GM23338 (cell line): ENCODE results near the gene PRAC1. TPM values are rescaled to one million over a fixed set of nuclear protein-coding genes. Genes with fewer than 3 reads are reported as not detected.

Source experiments
- ATAC-seq: fragments of 200-7000 bp; cut with Tn5 transposase; 3 replicates; pipeline ENCODE4 v1.9.1; 2020
- DNase-seq: peaks from one replicate; pipeline ENCODE4 v3.0.0-alpha.2; 2015; ENCODE audit warnings: low spot score
- H2AFZ ChIP-seq: fragments of 200-600 bp; sonication (generic); 2 replicates; pipeline ENCODE4 v1.8.0; 2016; ENCODE audit warnings: antibody characterized with exemption, mild to moderate bottlenecking, moderate library complexity
- H3F3A ChIP-seq: fragments of 200-600 bp; sonication (generic); replicated peaks from 2 replicates; pipeline ENCODE4 v1.8.0; 2017; ENCODE audit warnings: antibody characterized with exemption, mixed run types, low read depth
- H3K27ac ChIP-seq: fragments of 200-600 bp; sonication (generic); 2 replicates; pipeline ENCODE4 v1.6.1; 2016; ENCODE audit warnings: low read depth
- H3K27me3 ChIP-seq: fragments of 200-600 bp; sonication (generic); 2 replicates; pipeline ENCODE4 v1.8.0; 2016; ENCODE audit warnings: mild to moderate bottlenecking, mixed run types, moderate library complexity; ENCODE audit not compliant: insufficient read depth
- H3K36me3 ChIP-seq: fragments of 200-600 bp; sonication (generic); 2 replicates; pipeline ENCODE4 v1.8.0; 2016; ENCODE audit warnings: mild to moderate bottlenecking; ENCODE audit not compliant: insufficient read depth
- H3K4me1 ChIP-seq: fragments of 200-600 bp; sonication (generic); 2 replicates; pipeline ENCODE4 v1.8.0; 2016; ENCODE audit warnings: mild to moderate bottlenecking, moderate library complexity; ENCODE audit not compliant: insufficient read depth
- H3K4me2 ChIP-seq: fragments of 200-600 bp; sonication (generic); 2 replicates; pipeline ENCODE4 v1.7.1; 2017; ENCODE audit warnings: mixed run types
- H3K4me3 ChIP-seq: fragments of 200-600 bp; sonication (generic); 2 replicates; pipeline ENCODE4 v1.6.1; 2016; ENCODE audit warnings: mixed run types
- H3K79me2 ChIP-seq: fragments of 200-600 bp; sonication (generic); replicated peaks from 2 replicates; pipeline ENCODE4 v1.8.0; 2017; ENCODE audit warnings: mild to moderate bottlenecking; ENCODE audit not compliant: insufficient read depth
- H3K9me2 ChIP-seq: fragments of 200-600 bp; sonication (generic); 2 replicates; pipeline ENCODE4 v1.8.0; 2017; ENCODE audit not compliant: insufficient read depth
- H4K20me1 ChIP-seq: fragments of 200-600 bp; sonication (generic); replicated peaks from 2 replicates; pipeline ENCODE4 v1.8.0; 2017; ENCODE audit warnings: mild to moderate bottlenecking; ENCODE audit not compliant: insufficient read depth
- H3K27ac Mint-ChIP-seq: 2 replicates; pipeline ENCODE4 v1.8.0; 2020; ENCODE audit warnings: inconsistent platforms, mild to moderate bottlenecking, moderate library complexity, mixed read lengths
- H3K27me3 Mint-ChIP-seq: 3 replicates; pipeline ENCODE4 v1.8.0; 2022; ENCODE audit warnings: low read depth, mild to moderate bottlenecking, moderate library complexity, mixed read lengths, inconsistent platforms; ENCODE audit not compliant: insufficient read depth, poor library complexity
- H3K36me3 Mint-ChIP-seq: 3 replicates; pipeline ENCODE4 v1.8.0; 2021; ENCODE audit warnings: low read depth, mild to moderate bottlenecking, inconsistent platforms, moderate library complexity, mixed read lengths
- H3K4me1 Mint-ChIP-seq: 3 replicates; pipeline ENCODE4 v1.8.0; 2020; ENCODE audit warnings: mild to moderate bottlenecking, inconsistent platforms, mixed read lengths
- H3K4me3 Mint-ChIP-seq: 3 replicates; pipeline ENCODE4 v1.8.0; 2021; ENCODE audit warnings: moderate library complexity, mild to moderate bottlenecking, inconsistent platforms, mixed read lengths
- H3K9me3 Mint-ChIP-seq: 3 replicates; pipeline ENCODE4 v1.8.0; 2020; ENCODE audit warnings: moderate library complexity, mild to moderate bottlenecking, inconsistent platforms, mixed read lengths
- CREB1 ChIP-seq: fragments of 250-450 bp; sonication (Bioruptor Pico); IDR thresholded peaks from 2 replicates; pipeline ENCODE4 v1.5.0; 2020; ENCODE audit warnings: low read depth, mild to moderate bottlenecking, moderate library complexity
- EZH2 ChIP-seq: fragments of 200-600 bp; sonication (generic); IDR thresholded peaks from one replicate; pipeline ENCODE4 v1.8.0; 2017; ENCODE audit warnings: antibody characterized with exemption, mild to moderate bottlenecking, low read depth; ENCODE audit not compliant: unreplicated experiment
- JUNB ChIP-seq: IDR thresholded peaks from one replicate; pipeline ENCODE4 v1.6.1; 2016; ENCODE audit warnings: antibody characterized with exemption; ENCODE audit not compliant: unreplicated experiment
- NANOG ChIP-seq: IDR thresholded peaks from 2 replicates; pipeline ENCODE4 v1.6.1; 2016; ENCODE audit warnings: antibody characterized with exemption, borderline replicate concordance
- POLR2AphosphoS5 ChIP-seq: IDR thresholded peaks from 2 replicates; pipeline ENCODE4 v1.6.1; 2016; ENCODE audit warnings: antibody characterized with exemption, low read depth
- REST ChIP-seq: IDR thresholded peaks from one replicate; pipeline ENCODE4 v1.6.1; 2018; ENCODE audit warnings: antibody characterized with exemption; ENCODE audit not compliant: unreplicated experiment
- STAT1 ChIP-seq: IDR thresholded peaks from one replicate; pipeline ENCODE4 v1.6.1; 2016; ENCODE audit warnings: antibody characterized with exemption; ENCODE audit not compliant: unreplicated experiment
- ZNF114 ChIP-seq: fragments of 250-450 bp; sonication (Bioruptor Pico); IDR thresholded peaks from 2 replicates; pipeline ENCODE4 v1.5.0; 2020; ENCODE audit warnings: mild to moderate bottlenecking, moderate library complexity
- ZNF331 ChIP-seq: fragments of 250-450 bp; sonication (Bioruptor Pico); IDR thresholded peaks from 2 replicates; pipeline ENCODE4 v1.5.0; 2020; ENCODE audit warnings: low read depth, mild to moderate bottlenecking, moderate library complexity
- ZNF462 ChIP-seq: fragments of 250-450 bp; sonication (Bioruptor Pico); IDR thresholded peaks from 2 replicates; pipeline ENCODE4 v1.5.0; 2020; ENCODE audit warnings: mild to moderate bottlenecking, moderate library complexity
- polyA plus RNA-seq: library from polyadenylated mRNA; unstranded; fragments of >200 nt; fragmentation: Nextera tagmentation; extraction: Ambion mirVana; gene quantifications from 2 replicates; pipeline ENCODE4 v1.2.1, GENCODE V29; 2016
- total RNA-seq: library from RNA; depleted of rRNA; stranded (reverse); fragments of >200 nt; shearing (Covaris generic); gene quantifications from 2 replicates; pipeline ENCODE4 v1.2.3, GENCODE V29; 2014

Gene PRAC1
- total and polyA plus RNA-seq, 2 experiments from 2014 or later: not detected

DNA sequence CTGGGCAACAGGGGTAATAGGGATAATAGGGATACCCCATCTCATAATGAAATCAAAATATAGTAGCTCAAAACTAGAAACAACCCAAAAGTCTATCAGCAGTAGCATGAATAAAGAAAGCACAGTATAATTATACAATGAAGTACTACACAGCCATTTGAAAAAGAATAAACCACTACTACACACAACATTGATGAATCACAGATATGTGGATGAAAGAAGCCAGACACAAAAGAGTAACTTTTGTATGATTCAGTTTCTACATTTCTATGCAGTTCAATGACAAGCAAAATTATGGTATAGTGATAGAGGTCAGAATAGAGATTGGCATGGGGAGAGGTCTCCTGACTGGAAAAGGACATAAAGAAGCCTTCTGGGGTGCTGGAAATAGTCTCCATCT lies 9.0 kb upstream of the PRAC1 start:
- no peaks in the 10 kb centered on the region for H3K9me2 ChIP-seq
- ATAC-seq (no peak), DNase-seq (no peak)
- H2AFZ ChIP-seq: no peak overlapping the region
- peaks cover 100% of the 10 kb centered on the region for H3K27me3 Mint-ChIP-seq
- H3K79me2 ChIP-seq: no peaks in the 10 kb centered on the region
- H3K4me1 Mint-ChIP-seq: peaks cover 19% of the 10 kb centered on the region
- H3K4me2 ChIP-seq: no peak overlapping the region
- no peak for TF ChIP-seq POLR2AphosphoS5
- peak; percentile 76 for TF ChIP-seq EZH2
- peaks cover 6% of the 10 kb centered on the region; the same call in 2 of the 3 replicates for H3K9me3 Mint-ChIP-seq
- H3K4me3 ChIP-seq: no peak overlapping the region
- H3K36me3 Mint-ChIP-seq: peaks cover 3% of the 10 kb centered on the region; the same call in 2 of the 3 replicates
- H3K4me3 Mint-ChIP-seq: no peak overlapping the region
- peaks cover 39% of the 10 kb centered on the region for H3F3A ChIP-seq
- no peaks in the 10 kb centered on the region for H3K36me3 ChIP-seq
- H3K27ac Mint-ChIP-seq: no peak overlapping the region
- H3K27ac ChIP-seq: no peak overlapping the region
- peaks cover 74% of the 10 kb centered on the region for H4K20me1 ChIP-seq
- H3K27me3 ChIP-seq: peaks cover 100% of the 10 kb centered on the region
- H3K4me1 ChIP-seq: peaks cover 25% of the 10 kb centered on the region; the same call in 1 of the 2 replicates

DNA sequence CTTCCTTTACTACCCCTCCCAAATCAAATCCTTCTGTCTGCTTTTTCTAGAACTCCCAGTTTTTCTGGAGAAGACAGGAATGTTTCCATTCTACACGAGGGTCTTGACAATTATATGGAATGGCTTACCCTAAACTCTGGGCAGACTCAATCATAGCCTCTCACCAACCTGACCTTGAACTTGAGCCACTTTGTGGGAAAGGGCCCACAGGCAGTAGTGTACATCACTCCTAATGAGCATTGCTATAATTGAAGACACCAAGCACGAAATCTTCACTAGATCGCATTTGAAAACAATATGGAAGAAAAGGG lies 7.9 kb upstream of the PRAC1 start:
- Mint-ChIP-seq H3K36me3 (peaks cover 3% of the 10 kb centered on the region; the same call in 2 of the 3 replicates), H3K27me3 (peaks cover 100% of the 10 kb centered on the region), H3K27ac (no peak overlapping the region), H3K9me3 (peaks cover 5% of the 10 kb centered on the region; the same call in 2 of the 3 replicates), H3K4me1 (peaks cover 19% of the 10 kb centered on the region), H3K4me3 (no peak overlapping the region)
- TF ChIP-seq POLR2AphosphoS5 (no peak), REST (no peak), CREB1 (CRISPR knock-in tag) (no peak), ZNF331 (no peak), STAT1 (no peak), NANOG (no peak), ZNF114 (CRISPR knock-in tag) (no peak), JUNB (no peak), ZNF462 (CRISPR knock-in tag) (no peak)
- no peak overlapping the region for H3K4me3 ChIP-seq
- H2AFZ ChIP-seq: no peak overlapping the region
- H3K9me2 ChIP-seq: no peaks in the 10 kb centered on the region
- H3K27ac ChIP-seq: no peak overlapping the region
- no peak overlapping the region for H3K4me2 ChIP-seq
- H3K4me1 ChIP-seq: peaks cover 25% of the 10 kb centered on the region; the same call in 1 of the 2 replicates
- H3K79me2 ChIP-seq: no peaks in the 10 kb centered on the region
- peaks cover 74% of the 10 kb centered on the region for H4K20me1 ChIP-seq
- H3F3A ChIP-seq: peaks cover 39% of the 10 kb centered on the region
- ATAC-seq (no peak), DNase-seq (no peak)
- peaks cover 100% of the 10 kb centered on the region for H3K27me3 ChIP-seq
- no peaks in the 10 kb centered on the region for H3K36me3 ChIP-seq
